Tibial nerve (tissue), 4 donors: Measurements from ENCODE around the gene CAND1.

Experiments
- CTCF ChIP-seq, 5 experiments: fragments of 200-600 bp in 3 of 5; fragments of 450-650 bp in 2 of 5; sonication (generic) in 3 of 5; IDR thresholded peaks; one replicate each; pipeline ENCODE4 v1.5.1; 2016 to 2019; ENCODE audit warnings: antibody characterized with exemption in 5 of 5, mild to moderate bottlenecking in 3 of 5, moderate library complexity in 2 of 5
- EP300 ChIP-seq, 2 donors: sonication (generic); formaldehyde crosslinking; IDR thresholded peaks; one replicate each; pipeline ENCODE4 v1.6.1; 2017; ENCODE audit warnings: antibody characterized with exemption in 2 of 2, mild to moderate bottlenecking in 1 of 2
- POLR2A ChIP-seq, 2 donors: fragments of 450-650 bp; IDR thresholded peaks; one replicate each; pipeline ENCODE4 v1.6.1; 2017; ENCODE audit warnings: antibody characterized with exemption in 2 of 2, mild to moderate bottlenecking in 2 of 2, moderate library complexity in 2 of 2

GRCh38 chr12:67275380-67275913 is 6.3 kb downstream of the CAND1 start:
- TF ChIP-seq CTCF (IDR thresholded peaks at IDR 0.05) (no peak), POLR2A (IDR thresholded peaks at IDR 0.05) (no peak), EP300 (IDR thresholded peaks at IDR 0.05) (no peak)
